H1 (cell line): Measurements from ENCODE around the gene PLEKHM3. TPM values are rescaled to one million over a fixed set of nuclear protein-coding genes. Genes with fewer than 3 reads are reported as not detected.
"Not testable (repeated sequence)": the region's sequence is repeated elsewhere in the genome, so short reads cannot be mapped to it uniquely, and the experiment has no call there.

ENCODE experiments used
- CTCF ChIA-PET: fragments of 300-600 bp; sonication (Branson Sonifier 250); formaldehyde crosslinking; loops from one replicate; lab custom pipeline; 2021; ENCODE audit not compliant: partially characterized antibody; lab: Charles Lee
- POLR2A ChIA-PET: fragments of 300-600 bp; sonication (Branson Sonifier 250); formaldehyde crosslinking; loops from one replicate; lab custom pipeline; 2021; ENCODE audit warnings: inconsistent platforms; ENCODE audit not compliant: partially characterized antibody; lab: Charles Lee
- DNase-seq, 2 experiments: peaks; one replicate each; pipeline versions ENCODE4 v3.0.0 to v3.0.0-alpha.2; 2010 to 2022; ENCODE audit warnings: low spot score in 2 of 2, low read depth in 1 of 2, mixed read lengths in 1 of 2
- FAIRE-seq: peaks from 2 replicates; lab custom pipeline; 2011; peaks lifted over from hg19 to GRCh38; lab: Jason Lieb, UNC
- H2AFZ ChIP-seq: 2 replicates; pipeline ENCODE4 v1.8.1; 2012; ENCODE audit warnings: low read length, inconsistent platforms
- H2AK5ac ChIP-seq: 2 replicates; pipeline ENCODE4 v1.6.1; 2013; ENCODE audit warnings: low read depth, low read length
- H2BK120ac ChIP-seq: replicated peaks from 2 replicates; pipeline ENCODE3; 2013; ENCODE audit warnings: low read depth, low read length, inconsistent platforms
- H2BK12ac ChIP-seq: 2 replicates; pipeline ENCODE4 v1.6.1; 2013; ENCODE audit warnings: low read depth, low read length
- H2BK15ac ChIP-seq: 2 replicates; pipeline ENCODE4 v1.6.1; 2013; ENCODE audit warnings: low read length
- H2BK20ac ChIP-seq: 2 replicates; pipeline ENCODE4 v1.6.1; 2013; ENCODE audit warnings: low read length
- H2BK5ac ChIP-seq: 2 replicates; pipeline ENCODE4 v1.6.1; 2013; ENCODE audit warnings: low read depth, low read length
- H3K14ac ChIP-seq: 2 replicates; pipeline ENCODE4 v1.6.1; 2013; ENCODE audit warnings: inconsistent platforms; ENCODE audit not compliant: insufficient read length
- H3K18ac ChIP-seq: 2 replicates; pipeline ENCODE4 v1.6.1; 2013; ENCODE audit warnings: low read length; ENCODE audit errors: extremely low read depth
- H3K23ac ChIP-seq: 2 replicates; pipeline ENCODE4 v1.6.1; 2013; ENCODE audit warnings: inconsistent platforms; ENCODE audit not compliant: insufficient read length
- H3K23me2 ChIP-seq: 2 replicates; pipeline ENCODE4 v1.6.1; 2013; ENCODE audit warnings: low read depth, low read length
- H3K27ac ChIP-seq: 2 replicates; pipeline ENCODE4 v1.6.1; 2011; ENCODE audit warnings: low read depth, low read length, inconsistent platforms
- H3K27me3 ChIP-seq, 4 experiments: replicated peaks in 1 of 4; 1 replicate in 1 of 4; 2 replicates in 3 of 4; pipeline versions ENCODE4 v1.6.1 to v1.8.1; 2011 to 2013; ENCODE audit warnings: low read length in 3 of 4, mild to moderate bottlenecking in 3 of 4, inconsistent platforms in 2 of 4, mixed read lengths in 2 of 4, moderate library complexity in 1 of 4; ENCODE audit not compliant: control insufficient read depth in 3 of 4, insufficient read depth in 3 of 4; ENCODE audit errors: extremely low read depth in 1 of 4
- H3K36me3 ChIP-seq, 4 experiments: 2 replicates each; pipeline versions ENCODE4 v1.6.1 to v1.8.1; 2011 to 2013; ENCODE audit warnings: mild to moderate bottlenecking in 4 of 4, low read length in 3 of 4, moderate library complexity in 2 of 4, control low read depth in 1 of 4, inconsistent platforms in 1 of 4; ENCODE audit not compliant: insufficient read depth in 4 of 4, control insufficient read depth in 2 of 4
- H3K4ac ChIP-seq: replicated peaks from 2 replicates; pipeline ENCODE3; 2013; ENCODE audit warnings: low read length, low read depth, mixed read lengths, inconsistent platforms; ENCODE audit not compliant: insufficient read length
- H3K4me1 ChIP-seq, 4 experiments: replicated peaks in 1 of 4; 1 replicate in 1 of 4; 2 replicates in 3 of 4; pipeline versions ENCODE4 v1.6.1 to v1.8.1; 2011 to 2013; ENCODE audit warnings: low read length in 3 of 4, inconsistent platforms in 2 of 4, mixed read lengths in 1 of 4; ENCODE audit not compliant: insufficient read depth in 4 of 4, control insufficient read depth in 3 of 4
- H3K4me2 ChIP-seq, 2 experiments: 2 replicates each; pipeline versions ENCODE4 v1.6.1 to v1.8.1; 2011 to 2013; ENCODE audit warnings: low read depth in 2 of 2, low read length in 2 of 2, control low read depth in 1 of 2, inconsistent platforms in 1 of 2, mild to moderate bottlenecking in 1 of 2; ENCODE audit not compliant: insufficient read depth in 1 of 2
- H3K4me3 ChIP-seq, 4 experiments: fragments of 200-600, 300-600 bp in 1 of 4; sonication (generic), shearing (Covaris generic), sonication (Bioruptor Twin) in 1 of 4; 2 replicates each; pipeline versions ENCODE4 v1.5.1 to v1.8.1; 2011 to 2016; ENCODE audit warnings: low read length in 4 of 4, low read depth in 3 of 4, control low read depth in 2 of 4, inconsistent platforms in 2 of 4, mild to moderate bottlenecking in 2 of 4, mixed read lengths in 1 of 4, moderate library complexity in 1 of 4; ENCODE audit not compliant: insufficient read depth in 2 of 4; ENCODE audit errors: extremely low read depth in 1 of 4
- H3K56ac ChIP-seq: replicated peaks from 2 replicates; pipeline ENCODE3; 2013; ENCODE audit warnings: low read depth, mild to moderate bottlenecking, mixed read lengths, low read length, inconsistent platforms; ENCODE audit not compliant: insufficient read length
- H3K79me1 ChIP-seq: 2 replicates; pipeline ENCODE4 v1.6.1; 2013; ENCODE audit warnings: low read depth, low read length, control low read depth
- H3K79me2 ChIP-seq, 2 experiments: 2 replicates each; pipeline versions ENCODE4 v1.6.1 to v1.8.1; 2012 to 2013; ENCODE audit warnings: low read length in 2 of 2, mild to moderate bottlenecking in 2 of 2, inconsistent platforms in 1 of 2; ENCODE audit not compliant: insufficient read depth in 2 of 2, control insufficient read depth in 1 of 2
- H3K9ac ChIP-seq, 4 experiments: replicated peaks in 1 of 4; 1 replicate in 1 of 4; 2 replicates in 3 of 4; pipeline versions ENCODE4 v1.6.1 to v1.8.1; 2011 to 2013; ENCODE audit warnings: low read depth in 3 of 4, low read length in 3 of 4, control low read depth in 2 of 4, mild to moderate bottlenecking in 2 of 4, moderate library complexity in 2 of 4, inconsistent platforms in 1 of 4; ENCODE audit errors: extremely low read depth in 1 of 4
- H3K9me3 ChIP-seq, 2 experiments: 2 replicates each; pipeline versions ENCODE4 v1.6.1 to v1.8.1; 2012 to 2013; ENCODE audit warnings: mild to moderate bottlenecking in 2 of 2, moderate library complexity in 2 of 2, control low read depth in 1 of 2, inconsistent platforms in 1 of 2, low read depth in 1 of 2, low read length in 1 of 2, mixed read lengths in 1 of 2; ENCODE audit not compliant: insufficient read depth in 2 of 2
- H4K20me1 ChIP-seq, 2 experiments: replicated peaks in 1 of 2; 2 replicates each; pipeline versions ENCODE3 to v1.8.1; 2011 to 2013; ENCODE audit warnings: inconsistent platforms in 2 of 2, low read length in 2 of 2, mild to moderate bottlenecking in 1 of 2; ENCODE audit not compliant: insufficient read depth in 2 of 2, control insufficient read depth in 1 of 2
- H4K5ac ChIP-seq: 2 replicates; pipeline ENCODE4 v1.6.1; 2013; ENCODE audit warnings: low read length, low read depth, mixed read lengths, inconsistent platforms; ENCODE audit not compliant: insufficient read length
- H4K8ac ChIP-seq: 2 replicates; pipeline ENCODE4 v1.8.0; 2013; ENCODE audit warnings: mild to moderate bottlenecking, moderate library complexity, low read length, inconsistent platforms; ENCODE audit not compliant: insufficient read depth; ENCODE audit errors: extremely low read depth
- H4K91ac ChIP-seq: replicated peaks from 2 replicates; pipeline ENCODE3; 2013; ENCODE audit warnings: low read length, mixed read lengths, inconsistent platforms; ENCODE audit not compliant: insufficient read length
- MAX ChIP-seq: IDR thresholded peaks from 2 replicates; pipeline ENCODE4 v1.6.1; 2012; ENCODE audit warnings: inconsistent platforms
- PHF8 ChIP-seq: fragments of 200-600 bp; sonication (generic); conservative IDR thresholded peaks from 2 replicates; pipeline ENCODE4 v1.7.1; 2012; ENCODE audit warnings: low read depth, mild to moderate bottlenecking, inconsistent platforms, low read length, moderate library complexity
- RNF2 ChIP-seq: fragments of 200-900, 300-1000 bp; sonication (generic); IDR thresholded peaks from 2 replicates; pipeline ENCODE4 v1.7.1; 2016; ENCODE audit warnings: borderline replicate concordance, low read depth, mild to moderate bottlenecking, antibody characterized with exemption, low read length; ENCODE audit not compliant: poor library complexity, severe bottlenecking; ENCODE audit errors: missing control alignments
- WGBS, 2 experiments: shearing (Covaris generic) in 1 of 2; methylation state at CpG; one replicate each; pipeline versions ENCODE4 v1.1.6 to v1.1.7; 2013 to 2015; ENCODE audit warnings: low lambda C conversion rate in 2 of 2, mixed read lengths in 2 of 2, inconsistent platforms in 1 of 2, low coverage in 1 of 2, missing lambda C conversion rate in 1 of 2; ENCODE audit not compliant: insufficient replicate concordance in 2 of 2, insufficient coverage in 1 of 2, insufficient read length in 1 of 2; ENCODE audit errors: extremely low coverage in 1 of 2, missing lambda C conversion rate in 1 of 2; 5-methylcytosine and 5-hydroxymethylcytosine counted together
- polyA plus RNA-seq, 7 experiments: library from polyadenylated mRNA; depleted of rRNA in 3 of 7; stranded (reverse) in 5 of 7; unstranded in 2 of 7; fragments of >200 nt in 5 of 7; fragments of 200-250 nt in 2 of 7; gene quantifications; 1 replicate in 5 of 7; 2 replicates in 1 of 7; 4 replicates in 1 of 7; pipeline versions ENCODE4 v1.2.1 to v1.2.3, GENCODE V29; 2011 to 2013; ENCODE audit warnings: missing spikeins in 2 of 7, mixed read lengths in 2 of 7
- total RNA-seq: library from RNA; stranded (reverse); fragmentation: NEBNext Ultra II Directional; extraction: Animal tissue kit (Norgen Biotek cat#: 25700); gene quantifications from 2 replicates; pipeline ENCODE4 v1.2.1, GENCODE V29; 2021

Gene PLEKHM3
- total and polyA plus RNA-seq, 2 of the 8 experiments (the other 6 are each of a cell fraction or from before 2014, with no cell fraction given) = 2.3 to 5.8 TPM

- TF ChIP-seq RNF2 (no peak), MAX (no peak), PHF8 (no peak)
These were observed 5.1 kb downstream of the PLEKHM3 start (continued) for GRCh38 chr2:208020253-208020652.

GRCh38 chr2:208018124-208018712 is 7.1 kb downstream of the PLEKHM3 start:
- H4K91ac ChIP-seq, H3K79me1 ChIP-seq, H3K4me3 ChIP-seq, H3K9me3 ChIP-seq, H3K4me1 ChIP-seq, H3K23ac ChIP-seq, H3K27ac ChIP-seq, H3K14ac ChIP-seq, H3K36me3 ChIP-seq, H3K27me3 ChIP-seq, H2BK15ac ChIP-seq, POLR2A ChIA-PET, H4K8ac ChIP-seq, H2BK20ac ChIP-seq, DNase-seq, H4K5ac ChIP-seq, H3K79me2 ChIP-seq, H2BK120ac ChIP-seq, H3K9ac ChIP-seq, FAIRE-seq, H3K4ac ChIP-seq, H2AK5ac ChIP-seq, H3K23me2 ChIP-seq, H2AFZ ChIP-seq, H4K20me1 ChIP-seq, H3K4me2 ChIP-seq, H3K56ac ChIP-seq, H2BK12ac ChIP-seq, H3K18ac ChIP-seq, H2BK5ac ChIP-seq: not testable (repeated sequence)
- CTCF ChIA-PET = interaction anchor here (0.8 to 11.0 kb wide), 4 partner anchors 12 to 47 kb away, joined by 3 to 73 read pairs (median 6); no protein-coding TSS in a partner anchor
- WGBS, 2 experiments = 93% methylated on average over 5 of the region's 5 CpGs; no CpG with 5 or more reads in 1 of the 2 experiments
